Activated CD4-positive, alpha-beta T cell treated with anti-CD3 and anti-CD28 coated beads, Interleukin-2, amount 50 U/mL, for 16 hours (primary cell): ENCODE data around the gene YAP1.
A peak's percentile ranks its signal among the peaks of the same experiment; 100 is the strongest.

Experiments used
- DNase-seq: peaks from one replicate; pipeline ENCODE4 v3.0.0-alpha.2; 2020

The YAP1 gene

GRCh38 chr11:102109896-102110760 lies at the start of gene YAP1:
TSS of gene YAP1 (plus strand) at chr11:102110447. CDS start at chr11:102110849, 402 bp downstream.
- DNase-seq, result peak; percentile 63

GRCh38 chr11:102061276-102061675 lies 49.0 kb upstream of the YAP1 start:
- no peak for DNase-seq

GRCh38 chr11:102062106-102062505 lies 48.1 kb upstream of the YAP1 start:
- no peak for DNase-seq

- DNase-seq, result no peak
Measured at GRCh38 chr11:102064316-102064715, 45.9 kb upstream of the YAP1 start.

- no peak for DNase-seq
Measured at GRCh38 chr11:102070766-102071165, 39.5 kb upstream of the YAP1 start.

GRCh38 chr11:102071497-102072472 lies 38.5 kb upstream of the YAP1 start:
- DNase-seq, result no peak

- DNase-seq, result no peak
Measured at GRCh38 chr11:102073253-102073652, 37.0 kb upstream of the YAP1 start.

GRCh38 chr11:102079625-102080024 lies 30.6 kb upstream of the YAP1 start:
- no peak for DNase-seq

GRCh38 chr11:102081313-102081712 lies 28.9 kb upstream of the YAP1 start:
- DNase-seq, result no peak

GRCh38 chr11:102085864-102086551 lies 24.2 kb upstream of the YAP1 start:
- no peak for DNase-seq

- DNase-seq, result no peak
Measured at GRCh38 chr11:102097186-102097585, 13.1 kb upstream of the YAP1 start.

GRCh38 chr11:102099755-102100154 lies 10.5 kb upstream of the YAP1 start:
- no peak for DNase-seq

- no peak for DNase-seq
Measured at GRCh38 chr11:102108734-102109440, 1.4 kb upstream of the YAP1 start.

GRCh38 chr11:102110761-102111010 lies 439 bp downstream of the YAP1 start:
- DNase-seq, result no peak

GRCh38 chr11:102111011-102111786 lies 952 bp downstream of the YAP1 start:
- no peak for DNase-seq

GRCh38 chr11:102111787-102112508 lies 1.7 kb downstream of the YAP1 start:
- DNase-seq, result peak; percentile 30

- DNase-seq, result no peak
Measured at GRCh38 chr11:102112509-102112821, 2.2 kb downstream of the YAP1 start.

- no peak for DNase-seq
Measured at GRCh38 chr11:102114032-102114431, 3.8 kb downstream of the YAP1 start.

- no peak for DNase-seq
Measured at GRCh38 chr11:102115557-102115956, 5.3 kb downstream of the YAP1 start.

GRCh38 chr11:102116453-102117205 lies 6.4 kb downstream of the YAP1 start:
- no peak for DNase-seq
